HG02610 (cell line): ENCODE results near the gene ADCK1.
"Not testable (repeated sequence)": the region's sequence is repeated elsewhere in the genome, so short reads cannot be mapped to it uniquely, and the experiment has no call there.

Experiments used
- ATAC-seq: cut with Tn5 transposase; IDR thresholded peaks from one replicate; pipeline ENCODE4 v1.9.1; 2021; ENCODE audit warnings: mild to moderate bottlenecking, moderate library complexity; ENCODE audit not compliant: unreplicated experiment

ADCK1 gene

GRCh38 chr14:77864085-77864484 lies 64.2 kb downstream of the ADCK1 start:
- ATAC-seq, result no peak

GRCh38 chr14:77864580-77864979 lies 64.7 kb downstream of the ADCK1 start:
- ATAC-seq, result no peak

- no peak for ATAC-seq
Observed at GRCh38 chr14:77865455-77865854, 65.5 kb downstream of the ADCK1 start.

GRCh38 chr14:77866932-77867331 lies 67.0 kb downstream of the ADCK1 start:
- ATAC-seq, result no peak

GRCh38 chr14:77867476-77867875 lies 67.6 kb downstream of the ADCK1 start:
- no peak for ATAC-seq

- ATAC-seq, result no peak
Observed at GRCh38 chr14:77868552-77869285, 68.8 kb downstream of the ADCK1 start.

GRCh38 chr14:77869340-77869739 lies 69.4 kb downstream of the ADCK1 start:
- ATAC-seq, result no peak

GRCh38 chr14:77870646-77871045 lies 70.7 kb downstream of the ADCK1 start:
- no peak for ATAC-seq

GRCh38 chr14:77872152-77872551 lies 72.2 kb downstream of the ADCK1 start:
- ATAC-seq, result no peak

GRCh38 chr14:77872983-77873382 lies 73.1 kb downstream of the ADCK1 start:
- no peak for ATAC-seq

GRCh38 chr14:77878783-77879182 lies 78.9 kb downstream of the ADCK1 start:
- ATAC-seq, result no peak

- ATAC-seq, result no peak
Observed at GRCh38 chr14:77880056-77880455, 80.1 kb downstream of the ADCK1 start.

- no peak for ATAC-seq
Observed at GRCh38 chr14:77882098-77882497, 82.2 kb downstream of the ADCK1 start.

GRCh38 chr14:77882636-77883035 lies 82.7 kb downstream of the ADCK1 start:
- no peak for ATAC-seq

- no peak for ATAC-seq
Observed at GRCh38 chr14:77883131-77883846, 83.4 kb downstream of the ADCK1 start.

- ATAC-seq, result no peak
Observed at GRCh38 chr14:77883847-77884238, 83.9 kb downstream of the ADCK1 start.

GRCh38 chr14:77885367-77885766 lies 85.5 kb downstream of the ADCK1 start:
- no peak for ATAC-seq

GRCh38 chr14:77886010-77886409 lies 86.1 kb downstream of the ADCK1 start:
- ATAC-seq, result no peak

- ATAC-seq, result not testable (repeated sequence)
Observed at GRCh38 chr14:77888903-77889302, 89.0 kb downstream of the ADCK1 start.

- ATAC-seq, result no peak
Observed at GRCh38 chr14:77889971-77890442, 90.1 kb downstream of the ADCK1 start.

GRCh38 chr14:77890873-77891272 lies 91.0 kb downstream of the ADCK1 start:
- no peak for ATAC-seq

GRCh38 chr14:77892381-77892871 lies 92.5 kb downstream of the ADCK1 start:
- ATAC-seq, result no peak
